PC-9 (cell line): ENCODE results near the gene SLC44A5. TPM values are rescaled to one million over a fixed set of nuclear protein-coding genes. Genes with fewer than 3 reads are reported as not detected.
"Not testable (repeated sequence)": the region's sequence is repeated elsewhere in the genome, so short reads cannot be mapped to it uniquely, and the experiment has no call there.

Source experiments
- BruUV-seq: library from RNA; stranded (reverse); fragments of 400-500 nt; replicated peaks from 2 replicates; lab custom pipeline; 2021; lab: Mats Ljungman, UMichigan
- CTCF ChIA-PET: fragments of 300-600 bp; sonication (Branson Sonifier 250); formaldehyde crosslinking; loops from one replicate; lab custom pipeline; 2022; ENCODE audit warnings: antibody characterized with exemption; lab: Charles Lee
- POLR2A ChIA-PET: fragments of 300-600 bp; sonication (Branson Sonifier 250); formaldehyde crosslinking; loops from one replicate; lab custom pipeline; 2022; ENCODE audit warnings: antibody characterized with exemption; ENCODE audit not compliant: unreplicated experiment; lab: Charles Lee
- DNase-seq, 2 experiments: peaks; one replicate each; pipeline versions ENCODE4 v3.0.0 to v3.0.0-alpha.2; 2015 to 2022; ENCODE audit warnings: mixed read lengths in 1 of 2
- H2AFZ ChIP-seq: fragments of 200-600 bp; sonication (generic); 2 replicates; pipeline ENCODE4 v1.8.1; 2017; ENCODE audit warnings: antibody characterized with exemption
- H3F3A ChIP-seq: fragments of 200-600 bp; sonication (generic); 2 replicates; pipeline ENCODE4 v1.8.1; 2017; ENCODE audit warnings: antibody characterized with exemption, mild to moderate bottlenecking, low read depth; ENCODE audit not compliant: insufficient read depth
- H3K27ac ChIP-seq: fragments of 200-600 bp; sonication (generic); 2 replicates; pipeline ENCODE4 v1.6.1; 2016; ENCODE audit warnings: mixed run types
- H3K27me3 ChIP-seq: fragments of 200-600 bp; sonication (generic); 2 replicates; pipeline ENCODE4 v1.6.1; 2016; ENCODE audit warnings: low read depth, mixed run types; ENCODE audit not compliant: insufficient read depth
- H3K36me3 ChIP-seq: fragments of 200-600 bp; sonication (generic); 2 replicates; pipeline ENCODE4 v1.6.1; 2016; ENCODE audit warnings: low read depth, mixed run types
- H3K4me1 ChIP-seq: fragments of 200-600 bp; sonication (generic); replicated peaks from 2 replicates; pipeline ENCODE4 v1.6.1; 2016; ENCODE audit warnings: mixed run types; ENCODE audit not compliant: insufficient read depth
- H3K4me2 ChIP-seq: fragments of 200-600 bp; sonication (generic); 2 replicates; pipeline ENCODE4 v1.6.1; 2017; ENCODE audit warnings: mixed run types
- H3K4me3 ChIP-seq: fragments of 200-600 bp; sonication (generic); 2 replicates; pipeline ENCODE4 v1.6.1; 2016; ENCODE audit warnings: mixed run types
- H3K79me2 ChIP-seq: fragments of 200-600 bp; sonication (generic); 2 replicates; pipeline ENCODE4 v1.6.1; 2017; ENCODE audit warnings: low read depth, mixed run types
- H3K9me2 ChIP-seq: fragments of 200-600 bp; sonication (generic); 2 replicates; pipeline ENCODE4 v1.8.1; 2017; ENCODE audit warnings: mild to moderate bottlenecking; ENCODE audit not compliant: insufficient read depth
- H3K9me3 ChIP-seq: fragments of 200-600 bp; sonication (generic); 2 replicates; pipeline ENCODE4 v1.8.1; 2016; ENCODE audit warnings: low read depth; ENCODE audit not compliant: insufficient read depth
- H4K20me1 ChIP-seq: fragments of 200-600 bp; sonication (generic); 2 replicates; pipeline ENCODE4 v1.8.1; 2017; ENCODE audit not compliant: insufficient read depth
- EZH2 ChIP-seq: fragments of 200-600 bp; sonication (generic); IDR thresholded peaks from 2 replicates; pipeline ENCODE4 v1.8.0; 2017; ENCODE audit warnings: antibody characterized with exemption, low read depth
- intact Hi-C: fragments of 100-400 bp; cut with micrococcal nuclease; formaldehyde crosslinking; loops from one replicate; pipeline ENCODE4 v1.10.0; 2022; ENCODE audit not compliant: unreplicated experiment
- total RNA-seq: library from RNA; stranded (reverse); gene quantifications from 2 replicates; pipeline ENCODE4 v1.2.3, GENCODE V29; 2021
- TF ChIP-seq, protein P1 (sequence below): fragments of 200-600 bp; sonication (generic); conservative IDR thresholded peaks from 2 replicates; pipeline ENCODE4 v1.6.1; 2017; ENCODE audit warnings: mixed run types, antibody characterized with exemption, mild to moderate bottlenecking, moderate library complexity

Gene SLC44A5
- total RNA-seq, 1 experiment from 2014 or later, result 0.09 TPM

DNA sequence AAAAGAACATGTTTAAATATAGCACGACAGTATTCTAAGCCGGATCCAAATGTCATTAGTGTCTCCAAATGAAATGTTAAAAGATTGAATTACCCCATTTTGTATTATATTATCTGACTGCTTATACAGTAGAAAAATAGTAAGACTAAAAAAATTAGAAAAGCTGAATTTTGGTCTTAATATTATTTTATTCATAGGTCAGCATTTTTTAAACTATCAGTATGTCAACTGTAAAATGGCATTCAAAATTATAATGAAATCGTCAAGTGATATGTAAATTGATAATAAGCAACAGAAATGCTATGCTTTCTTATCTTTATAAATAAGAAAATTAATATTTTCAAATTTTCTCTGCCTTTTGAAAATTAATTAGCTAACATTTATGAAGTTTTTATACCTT lies 16.6 kb downstream of the SLC44A5 start:
- Histone ChIP-seq H3K9me3 (no peaks in the 10 kb centered on the region), H3K36me3 (no peaks in the 10 kb centered on the region), H3K27ac (no peak overlapping the region), H3K4me3 (no peak overlapping the region), H4K20me1 (no peaks in the 10 kb centered on the region), H3F3A (no peaks in the 10 kb centered on the region), H3K4me2 (no peak overlapping the region), H2AFZ (no peak overlapping the region), H3K79me2 (no peaks in the 10 kb centered on the region), H3K9me2 (no peaks in the 10 kb centered on the region), H3K4me1 (no peaks in the 10 kb centered on the region), H3K27me3 (no peaks in the 10 kb centered on the region)
- TF ChIP-seq, protein P1, sequence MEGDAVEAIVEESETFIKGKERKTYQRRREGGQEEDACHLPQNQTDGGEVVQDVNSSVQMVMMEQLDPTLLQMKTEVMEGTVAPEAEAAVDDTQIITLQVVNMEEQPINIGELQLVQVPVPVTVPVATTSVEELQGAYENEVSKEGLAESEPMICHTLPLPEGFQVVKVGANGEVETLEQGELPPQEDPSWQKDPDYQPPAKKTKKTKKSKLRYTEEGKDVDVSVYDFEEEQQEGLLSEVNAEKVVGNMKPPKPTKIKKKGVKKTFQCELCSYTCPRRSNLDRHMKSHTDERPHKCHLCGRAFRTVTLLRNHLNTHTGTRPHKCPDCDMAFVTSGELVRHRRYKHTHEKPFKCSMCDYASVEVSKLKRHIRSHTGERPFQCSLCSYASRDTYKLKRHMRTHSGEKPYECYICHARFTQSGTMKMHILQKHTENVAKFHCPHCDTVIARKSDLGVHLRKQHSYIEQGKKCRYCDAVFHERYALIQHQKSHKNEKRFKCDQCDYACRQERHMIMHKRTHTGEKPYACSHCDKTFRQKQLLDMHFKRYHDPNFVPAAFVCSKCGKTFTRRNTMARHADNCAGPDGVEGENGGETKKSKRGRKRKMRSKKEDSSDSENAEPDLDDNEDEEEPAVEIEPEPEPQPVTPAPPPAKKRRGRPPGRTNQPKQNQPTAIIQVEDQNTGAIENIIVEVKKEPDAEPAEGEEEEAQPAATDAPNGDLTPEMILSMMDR, result no peak
- no peak for TF ChIP-seq EZH2
- intact Hi-C loops, result no loop called here
- BruUV-seq, result no TSS peak
- ChIA-PET POLR2A (no interaction called here), CTCF (no interaction called here)
- no peak for DNase-seq

DNA sequence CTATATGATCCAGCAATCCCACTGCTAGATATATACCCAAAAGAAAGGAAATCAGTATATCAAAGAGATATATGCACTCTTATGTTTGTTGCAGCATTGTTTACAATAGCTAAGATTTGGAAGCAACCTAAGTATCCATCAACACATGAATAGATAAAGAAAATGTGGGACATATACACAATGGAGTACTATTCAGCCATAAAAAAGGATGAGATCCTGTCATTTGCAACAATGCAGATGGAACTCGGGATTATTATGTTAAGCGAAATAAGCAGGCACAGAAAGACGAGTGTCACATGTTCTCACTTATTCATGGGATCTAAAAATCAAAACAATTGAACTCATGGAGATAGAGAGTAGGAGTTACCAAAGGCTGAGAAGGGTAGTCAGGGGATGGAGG lies 17.5 kb downstream of the SLC44A5 start:
- H2AFZ ChIP-seq, H3K4me1 ChIP-seq, intact Hi-C loops, POLR2A ChIA-PET, H3K9me3 ChIP-seq, H3K27me3 ChIP-seq, CTCF ChIA-PET, H3K36me3 ChIP-seq, H3K4me2 ChIP-seq, H3F3A ChIP-seq, H3K79me2 ChIP-seq, H3K9me2 ChIP-seq, DNase-seq, H3K4me3 ChIP-seq, BruUV-seq, H4K20me1 ChIP-seq, H3K27ac ChIP-seq: not testable (repeated sequence)

DNA sequence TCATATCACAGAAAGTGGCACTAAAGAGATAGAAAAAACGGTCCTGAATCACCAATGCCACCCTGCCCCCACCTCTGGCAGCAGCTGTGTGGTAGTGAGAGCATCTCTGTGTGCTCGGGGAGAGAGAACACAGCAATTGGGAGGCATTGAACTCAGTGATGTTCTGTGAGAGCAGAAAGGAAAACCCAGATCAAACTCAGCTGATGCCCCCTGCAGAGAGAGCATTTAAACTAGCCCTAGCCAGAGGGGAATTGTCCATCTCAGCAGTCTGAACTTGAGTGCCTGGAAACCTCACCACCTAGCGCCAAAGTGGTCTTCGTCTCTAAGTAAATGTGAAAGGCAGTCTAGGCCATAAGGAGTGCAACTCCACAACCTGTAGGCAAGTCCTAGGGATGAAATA lies 21.3 kb downstream of the SLC44A5 start:
- H3K9me3 ChIP-seq, result no peaks in the 10 kb centered on the region
- POLR2A ChIA-PET, result no interaction called here
- intact Hi-C loops, result no loop called here
- H3K27ac ChIP-seq, result no peak overlapping the region
- H3F3A ChIP-seq, result no peaks in the 10 kb centered on the region
- DNase-seq, result no peak
- no peak overlapping the region for H3K4me3 ChIP-seq
- TF ChIP-seq, protein P1, result no peak
- TF ChIP-seq EZH2, result no peak
- H3K27me3 ChIP-seq, result no peaks in the 10 kb centered on the region
- CTCF ChIA-PET, result no interaction called here
- H3K4me1 ChIP-seq, result no peaks in the 10 kb centered on the region
- no peaks in the 10 kb centered on the region for H4K20me1 ChIP-seq
- BruUV-seq, result no TSS peak
- no peaks in the 10 kb centered on the region for H3K36me3 ChIP-seq
- no peak overlapping the region for H2AFZ ChIP-seq
- no peak overlapping the region for H3K4me2 ChIP-seq
- H3K79me2 ChIP-seq, result no peaks in the 10 kb centered on the region
- H3K9me2 ChIP-seq, result no peaks in the 10 kb centered on the region

DNA sequence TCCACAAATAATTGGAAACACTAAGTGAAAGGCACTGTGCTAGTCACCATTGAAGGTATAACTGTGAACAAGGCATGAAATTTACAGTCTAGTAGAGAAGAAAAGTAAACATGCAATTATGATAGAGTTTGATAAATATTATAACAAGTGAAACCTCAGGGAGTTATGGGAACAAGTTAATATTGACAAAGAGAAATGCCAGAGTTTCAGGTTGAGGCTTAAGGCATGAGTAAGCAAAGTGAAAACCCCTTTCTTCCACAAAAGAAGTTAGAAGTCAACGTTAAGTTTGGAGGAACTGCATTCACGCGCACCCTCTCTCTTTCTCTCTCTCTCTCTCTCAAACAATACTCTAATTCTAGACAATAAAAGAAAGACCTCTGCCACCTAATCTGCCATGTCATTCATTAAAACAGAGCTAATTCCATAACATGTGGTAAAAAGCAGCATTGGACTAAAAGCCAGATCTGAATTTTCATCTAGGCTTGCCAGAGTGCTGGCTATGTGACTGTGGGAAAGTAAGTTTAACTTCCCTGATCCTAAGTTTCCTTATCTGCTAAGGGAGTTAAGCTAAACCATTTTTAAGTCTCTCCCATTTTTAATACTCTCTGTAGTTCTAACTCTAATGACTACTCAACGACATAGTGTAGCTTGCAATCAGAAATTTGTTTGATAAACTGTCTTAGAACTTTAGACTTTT lies 22.0 kb downstream of the SLC44A5 start:
- Histone ChIP-seq H3K79me2 (no peaks in the 10 kb centered on the region), H3F3A (no peaks in the 10 kb centered on the region), H3K36me3 (no peaks in the 10 kb centered on the region), H3K9me2 (no peaks in the 10 kb centered on the region), H4K20me1 (no peaks in the 10 kb centered on the region), H2AFZ (no peak overlapping the region), H3K27me3 (no peaks in the 10 kb centered on the region), H3K4me3 (no peak overlapping the region), H3K9me3 (no peaks in the 10 kb centered on the region), H3K27ac (no peak overlapping the region), H3K4me2 (no peak overlapping the region), H3K4me1 (no peaks in the 10 kb centered on the region)
- CTCF ChIA-PET, result no interaction called here
- no peak for TF ChIP-seq EZH2
- TF ChIP-seq, protein P1, result no peak
- intact Hi-C loops, result no loop called here
- POLR2A ChIA-PET, result no interaction called here
- no TSS peak for BruUV-seq
- no peak for DNase-seq
